ENCODE data around the gene MRPL16.
"Not testable (repeated sequence)": the region's sequence is repeated elsewhere in the genome, so short reads cannot be mapped to it uniquely, and the experiment has no call there.

Gene MRPL16

GRCh38 chr11:59810189-59810910 lies at the start of gene MRPL16:
TSS of gene MRPL16 (minus strand) at chr11:59810778. CDS start at chr11:59810658, 120 bp downstream.
- DNase-seq, result peak; percentile 71 to 86

GRCh38 chr11:59859673-59860072 lies 49.1 kb upstream of the MRPL16 start:
- DNase-seq, result no peak

- no peak for DNase-seq
Observed at GRCh38 chr11:59857439-59858434, 47.2 kb upstream of the MRPL16 start.

GRCh38 chr11:59854871-59855270 lies 44.3 kb upstream of the MRPL16 start:
- DNase-seq, result no peak

GRCh38 chr11:59851416-59851815 lies 40.8 kb upstream of the MRPL16 start:
- DNase-seq, result not testable (repeated sequence)

GRCh38 chr11:59849551-59849950 lies 39.0 kb upstream of the MRPL16 start:
- DNase-seq, result not testable (repeated sequence)

- no peak for DNase-seq
Observed at GRCh38 chr11:59849129-59849528, 38.6 kb upstream of the MRPL16 start.

- DNase-seq, result not testable (repeated sequence)
Observed at GRCh38 chr11:59848439-59848838, 37.9 kb upstream of the MRPL16 start.

- no peak for DNase-seq
Observed at GRCh38 chr11:59847626-59848025, 37.0 kb upstream of the MRPL16 start.

- DNase-seq, result no peak
Observed at GRCh38 chr11:59846556-59846955, 36.0 kb upstream of the MRPL16 start.

- DNase-seq, result no peak
Observed at GRCh38 chr11:59845399-59845798, 34.8 kb upstream of the MRPL16 start, which contains the start of gene CBLIF. TSS of gene CBLIF (minus strand) at chr11:59845499. CDS start at chr11:59845453, 46 bp downstream.

GRCh38 chr11:59842316-59842715 lies 31.7 kb upstream of the MRPL16 start:
- no peak for DNase-seq

GRCh38 chr11:59841514-59841913 lies 30.9 kb upstream of the MRPL16 start:
- no peak for DNase-seq

GRCh38 chr11:59839615-59840014 lies 29.0 kb upstream of the MRPL16 start:
- DNase-seq, result no peak

GRCh38 chr11:59833602-59834001 lies 23.0 kb upstream of the MRPL16 start:
- DNase-seq, result no peak

- DNase-seq, result no peak
Observed at GRCh38 chr11:59829358-59829757, 18.8 kb upstream of the MRPL16 start.

- peak; percentile 16 to 67 for DNase-seq
Observed at GRCh38 chr11:59822989-59823566, 12.5 kb upstream of the MRPL16 start.

- no peak for DNase-seq
Observed at GRCh38 chr11:59818572-59818971, 8.0 kb upstream of the MRPL16 start.

- not testable (repeated sequence) for DNase-seq
Observed at GRCh38 chr11:59816434-59816833, 5.9 kb upstream of the MRPL16 start.

- no peak for DNase-seq
Observed at GRCh38 chr11:59815754-59816153, 5.2 kb upstream of the MRPL16 start.

- DNase-seq, result no peak
Observed at GRCh38 chr11:59814021-59814420, 3.4 kb upstream of the MRPL16 start.

- no peak for DNase-seq
Observed at GRCh38 chr11:59813364-59813763, 2.8 kb upstream of the MRPL16 start.

GRCh38 chr11:59812220-59812619 lies 1.6 kb upstream of the MRPL16 start:
- DNase-seq, result no peak

All from NCI-H524 (cell line).